ENCODE data around the gene SMIM29. TPM values are rescaled to one million over a fixed set of nuclear protein-coding genes. Genes with fewer than 3 reads are reported as not detected.

SMIM29 gene
- total RNA-seq, 1 experiment from 2014 or later: 5.4 TPM

DNA sequence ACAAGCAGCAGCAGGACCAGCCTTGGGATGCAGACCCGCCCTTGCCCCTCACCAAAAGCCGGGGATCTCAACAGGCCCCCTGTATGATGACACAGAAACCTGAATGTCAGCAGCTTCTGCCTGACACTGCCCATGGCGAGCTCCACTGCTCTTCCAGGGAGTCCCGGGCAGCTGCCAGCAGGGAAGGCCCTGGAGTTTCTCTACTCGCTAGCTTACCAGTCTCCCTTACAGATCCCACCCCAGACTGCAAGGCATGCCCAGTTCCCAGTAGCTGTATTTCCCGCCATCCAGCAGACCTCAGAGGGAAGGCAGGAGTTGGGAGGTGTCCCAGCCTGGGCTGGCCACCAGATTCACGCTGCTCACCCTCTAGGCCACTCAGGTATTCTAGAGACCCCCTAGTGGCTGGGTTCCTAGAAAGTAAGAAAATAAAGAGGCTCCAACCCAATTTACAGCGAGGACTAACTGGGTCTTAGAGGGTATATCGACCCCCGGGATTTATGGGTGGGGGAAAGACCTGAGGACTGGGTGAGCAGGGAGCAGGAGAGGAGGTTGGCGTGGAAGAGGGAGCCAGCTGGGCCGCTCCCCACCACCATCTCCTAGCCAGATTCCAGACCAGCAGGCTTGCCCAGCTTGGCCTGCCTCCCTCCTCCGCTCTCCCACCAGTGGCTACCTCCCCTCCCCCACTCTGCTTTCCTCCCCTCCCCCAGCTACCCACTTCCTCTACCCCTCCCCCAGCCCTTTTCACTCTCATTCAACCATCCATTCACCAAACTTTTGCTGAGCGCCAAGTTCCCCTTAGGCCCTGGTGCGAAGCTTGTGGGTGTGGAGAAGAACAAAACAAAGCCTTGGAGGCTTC lies 21.8 kb downstream of the SMIM29 start:
- Histone ChIP-seq H3K4me1 (ENCODE audit: insufficient read depth, low read length) (peaks cover 15% of the 10 kb centered on the region; the same call in 1 of the 2 replicates), H3K27ac (ENCODE audit: insufficient read length, low read depth, low read length) (peak overlapping the region; percentile 67), H3K18ac (ENCODE audit: insufficient read length, low read depth, low read length) (peak overlapping the region; percentile 25), H4K91ac (ENCODE audit: insufficient read length, low read depth, low read length) (no peak overlapping the region), H2AK5ac (ENCODE audit: insufficient read length, low read length) (no peak overlapping the region), H3T11ph (ENCODE audit: low read length) (no peak overlapping the region), H4K5ac (ENCODE audit: insufficient read length, low read depth, low read length) (no peak overlapping the region), H4K20me1 (ENCODE audit: control insufficient read depth, insufficient read depth, insufficient read length) (no peaks in the 10 kb centered on the region), H3K23me2 (ENCODE audit: insufficient read length, low read depth, low read length, poor library complexity, severe bottlenecking) (no peaks in the 10 kb centered on the region), H3K79me2 (ENCODE audit: insufficient read depth, low read length) (no peaks in the 10 kb centered on the region), H3K27me3 (ENCODE audit: insufficient read depth, low read length) (no peaks in the 10 kb centered on the region), H3K9me3 (ENCODE audit: control insufficient read depth, low read depth, low read length) (no peaks in the 10 kb centered on the region), H2BK5ac (ENCODE audit: insufficient read length, low read length) (no peak overlapping the region), H2BK20ac (ENCODE audit: low read depth, low read length, poor library complexity, severe bottlenecking) (no peak overlapping the region), H3K4me2 (ENCODE audit: insufficient read depth, insufficient read length, low read length) (peak overlapping the region; percentile 5), H3K79me1 (ENCODE audit: insufficient read depth, low read depth, low read length, poor library complexity, severe bottlenecking) (no peaks in the 10 kb centered on the region), H2BK12ac (ENCODE audit: insufficient read length, low read depth, low read length) (no peak overlapping the region), H3K23ac (ENCODE audit: insufficient read length, low read depth, low read length) (no peak overlapping the region), H4K8ac (replicated peaks; ENCODE audit: insufficient read length, low read depth, low read length) (no peak overlapping the region), H2BK120ac (ENCODE audit: low read depth, low read length, poor library complexity, severe bottlenecking) (no peak overlapping the region), H2AFZ (ENCODE audit: low read length) (no peak overlapping the region), H2BK15ac (ENCODE audit: low read depth, low read length) (no peak overlapping the region), H3K14ac (ENCODE audit: insufficient read depth, low read length) (peak overlapping the region; percentile 44), H3K4ac (ENCODE audit: low read depth, low read length) (no peak overlapping the region), H3K9ac (ENCODE audit: extremely low read depth, insufficient read length, low read length) (no peak overlapping the region), H3K56ac (ENCODE audit: insufficient read length, low read depth, low read length) (no peak overlapping the region)
- Mint-ChIP-seq H3K27ac (peak overlapping the region; percentile 87 to 97 (median 97); a peak in 6 of 7 replicates), H3K27me3 (ENCODE audit: low read depth) (no peaks in the 10 kb centered on the region; the same call in 1 of the 2 replicates), H3K9me3 (no peaks in the 10 kb centered on the region), H3K4me3 (peak overlapping the region in 1 of 2 experiments; percentile 63; a peak in 1 of 5 replicates), H3K4me1 (peaks cover 42 to 44% of the 10 kb centered on the region in 2 experiments), H3K36me3 (ENCODE audit: insufficient read depth in 1 of 3, low read depth in 3 of 3) (no peaks in the 10 kb centered on the region)
- DNase-seq: peak; percentile 82
- WGBS (ENCODE audit: extremely low coverage, insufficient read length, low lambda C conversion rate): no CpG with 5 or more reads among the region's 15 CpGs
- TF ChIP-seq, protein P1, sequence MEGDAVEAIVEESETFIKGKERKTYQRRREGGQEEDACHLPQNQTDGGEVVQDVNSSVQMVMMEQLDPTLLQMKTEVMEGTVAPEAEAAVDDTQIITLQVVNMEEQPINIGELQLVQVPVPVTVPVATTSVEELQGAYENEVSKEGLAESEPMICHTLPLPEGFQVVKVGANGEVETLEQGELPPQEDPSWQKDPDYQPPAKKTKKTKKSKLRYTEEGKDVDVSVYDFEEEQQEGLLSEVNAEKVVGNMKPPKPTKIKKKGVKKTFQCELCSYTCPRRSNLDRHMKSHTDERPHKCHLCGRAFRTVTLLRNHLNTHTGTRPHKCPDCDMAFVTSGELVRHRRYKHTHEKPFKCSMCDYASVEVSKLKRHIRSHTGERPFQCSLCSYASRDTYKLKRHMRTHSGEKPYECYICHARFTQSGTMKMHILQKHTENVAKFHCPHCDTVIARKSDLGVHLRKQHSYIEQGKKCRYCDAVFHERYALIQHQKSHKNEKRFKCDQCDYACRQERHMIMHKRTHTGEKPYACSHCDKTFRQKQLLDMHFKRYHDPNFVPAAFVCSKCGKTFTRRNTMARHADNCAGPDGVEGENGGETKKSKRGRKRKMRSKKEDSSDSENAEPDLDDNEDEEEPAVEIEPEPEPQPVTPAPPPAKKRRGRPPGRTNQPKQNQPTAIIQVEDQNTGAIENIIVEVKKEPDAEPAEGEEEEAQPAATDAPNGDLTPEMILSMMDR (conservative IDR thresholded peaks at IDR 0.05): peak; percentile 48; the same call in 2 of the 3 replicates
